ENCODE data around the gene KRT86.

KRT86 gene

DNA sequence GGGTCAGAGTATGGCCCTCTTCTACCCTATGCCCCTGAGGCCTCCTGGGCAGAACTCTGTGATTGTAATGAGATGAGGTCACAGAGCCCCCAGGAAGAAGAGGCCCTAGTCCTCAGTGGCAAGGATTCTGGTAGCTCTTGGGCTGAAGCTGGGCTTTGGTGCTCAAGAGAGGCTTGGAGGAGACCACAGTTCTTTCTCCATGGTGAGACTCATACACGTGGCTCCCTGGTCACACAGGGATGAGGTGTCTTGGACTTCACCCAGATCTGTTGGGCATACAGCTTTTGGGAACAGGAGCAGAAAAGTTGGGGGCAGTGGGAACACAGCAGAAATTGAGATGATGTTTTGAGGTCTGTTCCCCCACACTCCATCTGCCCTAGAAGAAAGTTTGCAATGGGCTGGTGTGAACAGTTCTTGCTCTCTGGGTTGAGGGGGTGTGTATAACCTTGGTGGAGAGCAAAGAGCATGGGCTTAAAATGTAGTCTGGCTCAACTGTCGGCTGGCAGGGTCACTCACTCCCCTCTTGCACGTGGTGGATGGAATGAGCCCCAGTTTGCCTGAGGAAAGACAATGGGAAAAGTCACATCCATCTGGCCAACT lies at the start of gene KRT86:
Gene KRT86, plus strand, starts transcription at position 125 of the 600 bp plus-strand sequence. CDS start 27,272 bp downstream, outside the sequence.
- DNase-seq (ENCODE audit: low spot score): no peak

DNA sequence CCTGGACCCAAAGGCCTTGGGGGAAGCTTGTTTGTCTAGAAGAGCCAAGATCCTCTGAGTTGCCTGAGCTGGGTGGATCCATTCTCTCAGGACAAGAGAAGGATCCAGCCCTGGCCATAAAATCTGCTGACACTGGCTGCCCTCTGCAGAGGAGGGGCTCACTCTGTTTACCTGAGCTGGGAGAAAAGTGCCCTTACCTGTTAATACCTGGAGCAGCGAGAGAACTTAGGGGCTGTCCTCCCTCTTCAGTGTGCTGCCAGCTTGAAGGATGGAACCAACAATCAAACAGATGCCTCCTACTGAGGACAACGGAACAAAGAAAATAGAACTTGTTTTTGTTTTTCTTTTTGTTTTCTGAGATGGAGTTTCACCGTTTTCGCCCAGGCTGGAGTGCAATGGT lies 48.7 kb upstream of the KRT86 start:
- DNase-seq (ENCODE audit: low spot score): no peak

DNA sequence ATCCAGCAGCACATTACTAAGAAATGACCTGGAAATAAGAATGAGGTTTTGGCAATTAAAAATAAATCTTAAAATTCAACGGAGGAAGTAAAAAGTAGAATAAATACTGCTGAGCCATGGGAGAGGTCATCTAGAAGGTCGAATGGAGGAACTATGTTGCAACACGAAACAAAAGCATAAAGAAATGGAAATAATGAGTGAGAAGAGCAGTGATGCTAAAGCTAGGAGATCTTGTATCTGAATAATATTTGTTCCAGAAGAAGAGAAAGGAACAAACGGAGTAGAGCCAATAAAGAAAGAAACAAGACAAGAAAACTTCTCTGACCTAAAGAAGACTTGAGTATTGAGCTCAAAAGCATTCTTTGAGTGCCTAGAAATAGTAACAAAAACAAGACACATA lies 48.0 kb upstream of the KRT86 start:
- DNase-seq (ENCODE audit: low spot score): no peak

DNA sequence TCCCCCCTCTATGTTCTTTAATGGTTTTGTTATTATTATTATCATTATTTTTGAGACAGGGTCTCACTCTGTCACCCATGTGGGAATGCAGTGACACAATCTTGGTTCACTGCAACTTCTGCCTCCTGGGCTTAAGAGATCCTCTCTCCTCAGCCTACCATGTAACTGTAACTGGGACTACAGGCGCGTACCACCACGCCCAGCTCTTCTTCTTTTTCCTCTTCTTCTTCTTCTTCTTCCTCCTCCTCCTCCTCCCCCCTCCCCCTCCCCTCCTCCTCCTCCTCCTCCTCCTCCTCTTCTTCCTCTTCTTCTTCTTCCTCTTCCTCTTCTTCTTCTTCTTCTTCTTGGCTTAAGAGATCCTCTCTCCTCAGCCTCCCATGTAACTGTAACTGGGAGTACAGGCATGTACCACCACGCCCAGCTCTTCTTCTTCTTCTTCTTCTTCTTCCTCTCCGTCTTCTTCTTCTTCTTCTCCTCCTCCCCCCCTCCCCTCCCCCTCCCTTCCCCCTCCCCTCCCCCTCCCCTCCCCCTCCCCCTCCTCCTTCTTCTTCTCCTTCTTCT lies 46.8 kb upstream of the KRT86 start:
- DNase-seq (ENCODE audit: low spot score): no peak

DNA sequence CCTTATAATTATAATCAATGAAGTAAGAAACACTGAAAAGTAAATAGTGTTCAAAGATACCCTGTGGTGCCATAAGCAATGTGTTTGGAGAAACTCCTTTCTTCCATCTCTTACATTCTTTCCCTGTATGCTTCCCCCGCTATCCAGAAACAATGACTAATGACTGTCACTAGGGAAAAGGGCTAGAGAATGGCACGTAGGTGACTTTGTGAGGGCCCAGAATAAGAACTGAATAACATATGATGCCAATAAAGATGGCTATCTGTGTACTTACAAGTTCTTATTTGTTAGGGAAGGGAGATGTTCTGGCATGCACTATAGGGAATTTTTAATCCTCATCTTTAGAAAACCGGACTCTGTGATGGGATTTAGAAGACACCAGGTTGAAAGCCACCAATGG lies 46.1 kb upstream of the KRT86 start:
- DNase-seq (ENCODE audit: low spot score): no peak

DNA sequence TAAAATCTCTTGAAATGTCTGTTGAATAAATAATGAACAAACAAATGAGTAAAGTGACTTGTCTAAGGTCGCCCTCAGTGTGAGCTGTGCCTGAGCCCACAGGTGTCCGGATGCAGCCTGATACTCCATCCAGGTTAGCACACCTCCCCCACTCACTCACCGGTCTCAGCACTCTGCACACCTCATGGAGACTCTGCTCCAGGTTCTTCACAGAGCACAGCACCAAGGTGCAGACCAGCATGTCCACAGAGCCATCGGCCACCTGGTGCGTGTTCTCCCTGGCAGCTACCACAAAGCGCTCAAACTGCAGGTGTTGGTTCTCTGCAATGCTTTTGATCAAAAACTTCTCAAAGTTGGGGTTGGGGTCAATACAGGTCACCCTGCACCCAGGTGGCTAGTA lies 45.5 kb upstream of the KRT86 start:
- no peak for DNase-seq (ENCODE audit: low spot score)

DNA sequence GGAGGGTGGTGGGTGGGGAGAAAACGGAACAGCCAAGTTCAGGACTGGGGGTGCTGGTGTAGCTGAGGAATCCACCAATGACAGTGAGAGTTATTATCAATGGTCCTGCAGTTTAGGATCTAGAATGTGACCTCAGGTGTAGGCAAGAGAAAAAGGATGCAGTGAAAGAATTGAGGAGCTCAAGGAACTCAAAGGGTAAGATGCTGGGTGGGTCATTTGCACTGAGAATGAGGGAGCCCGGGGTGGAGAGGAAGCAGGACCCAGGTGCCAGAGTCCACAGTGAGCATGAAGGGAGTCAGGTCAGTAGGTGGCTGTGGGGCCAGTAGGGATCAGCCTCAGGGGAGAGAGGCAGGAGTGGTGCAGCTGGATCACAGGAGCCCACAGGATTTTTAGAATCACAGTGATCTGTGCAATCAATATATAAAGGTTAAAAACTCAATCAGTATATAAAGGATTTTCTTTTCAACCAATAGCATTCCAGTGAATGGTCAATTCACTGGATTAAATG lies 44.6 kb upstream of the KRT86 start:
- no peak for DNase-seq (ENCODE audit: low spot score)

DNA sequence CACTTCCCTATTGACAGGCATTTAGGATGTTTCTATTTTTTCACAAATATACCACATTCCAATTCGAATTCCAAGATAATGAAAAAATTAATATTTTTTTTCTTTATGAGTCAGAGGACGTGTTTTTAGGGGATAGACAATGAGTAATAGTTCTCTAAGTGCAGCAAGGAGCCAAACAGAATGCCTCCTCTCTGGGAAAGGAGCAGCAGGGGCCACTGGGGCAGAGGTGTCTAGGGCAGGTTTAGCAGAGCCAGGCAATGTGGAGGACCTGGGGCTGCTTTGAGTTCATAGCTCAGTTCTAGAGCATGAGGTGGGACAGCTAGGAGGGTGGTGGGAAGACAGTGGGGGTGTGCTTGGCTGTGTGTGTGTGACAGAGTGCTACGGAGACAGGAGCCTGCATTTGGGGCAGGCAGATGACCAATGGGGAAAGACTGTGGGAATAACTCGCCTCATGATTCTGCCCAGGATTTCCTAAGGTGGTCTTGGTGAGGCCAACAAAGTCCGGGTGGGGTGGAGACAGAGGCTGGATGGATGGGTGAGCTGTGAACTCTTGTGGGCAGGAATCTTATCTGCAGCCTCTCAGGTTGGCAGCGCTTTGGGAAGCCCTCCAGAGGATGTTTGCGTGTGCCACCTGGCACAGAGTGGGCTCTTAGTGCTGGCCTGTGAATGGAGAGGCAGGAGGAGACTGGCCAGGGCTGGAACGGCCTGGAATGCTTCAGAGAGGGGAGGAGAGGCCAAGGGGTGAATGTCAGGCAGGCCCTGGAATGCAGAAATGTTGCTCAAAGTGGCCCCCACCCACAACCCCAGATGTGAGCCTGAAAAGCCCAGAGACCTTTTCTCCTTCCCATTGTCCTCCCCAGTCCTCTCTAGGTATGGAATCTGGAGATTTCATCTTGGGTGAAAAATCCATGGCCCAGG lies 43.8 kb upstream of the KRT86 start:
- DNase-seq (ENCODE audit: low spot score): peak; percentile 36

DNA sequence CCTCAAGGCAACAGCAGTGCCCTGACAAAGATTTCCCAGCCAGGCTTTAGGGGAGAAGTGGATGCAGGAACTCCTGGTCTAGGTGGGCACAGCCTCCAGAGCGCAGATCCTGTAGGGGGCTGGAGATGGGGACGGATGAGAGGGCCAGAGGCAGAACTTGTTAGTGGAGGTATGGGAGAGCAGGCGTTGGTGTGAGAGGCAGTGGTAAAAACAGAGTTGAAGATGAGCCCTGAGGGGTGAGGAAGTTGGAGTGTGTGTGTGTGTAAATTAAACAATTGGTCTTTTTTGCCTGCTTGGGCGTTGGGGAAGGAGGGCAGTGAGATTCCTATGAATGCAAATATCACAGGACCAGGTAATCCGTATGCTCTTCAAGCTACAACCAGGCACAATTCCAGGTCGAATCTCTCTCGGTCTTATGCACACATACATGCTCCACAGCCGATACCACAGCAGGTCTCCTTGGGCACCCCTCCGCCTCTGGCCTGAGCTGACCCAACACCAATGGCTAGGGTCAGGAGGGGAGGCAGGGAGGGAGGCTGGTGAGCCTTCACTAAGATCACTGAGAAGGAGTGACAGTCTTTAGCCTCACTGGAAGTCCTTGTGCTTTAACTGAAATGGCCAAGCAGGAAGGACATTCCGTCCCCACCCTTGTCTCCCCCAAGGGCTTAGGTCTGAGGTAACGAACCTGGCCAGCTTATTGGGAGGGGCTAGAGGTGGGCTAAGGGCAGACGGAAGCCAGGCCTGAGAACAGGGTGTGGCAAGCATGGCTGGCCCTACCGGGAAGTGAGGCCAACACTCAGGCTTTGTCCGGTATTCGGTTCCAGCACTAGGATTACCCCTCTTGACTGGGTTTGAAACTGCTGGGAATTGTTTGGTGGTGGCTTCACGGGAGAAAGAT lies 42.9 kb upstream of the KRT86 start:
- no peak for DNase-seq (ENCODE audit: low spot score)

DNA sequence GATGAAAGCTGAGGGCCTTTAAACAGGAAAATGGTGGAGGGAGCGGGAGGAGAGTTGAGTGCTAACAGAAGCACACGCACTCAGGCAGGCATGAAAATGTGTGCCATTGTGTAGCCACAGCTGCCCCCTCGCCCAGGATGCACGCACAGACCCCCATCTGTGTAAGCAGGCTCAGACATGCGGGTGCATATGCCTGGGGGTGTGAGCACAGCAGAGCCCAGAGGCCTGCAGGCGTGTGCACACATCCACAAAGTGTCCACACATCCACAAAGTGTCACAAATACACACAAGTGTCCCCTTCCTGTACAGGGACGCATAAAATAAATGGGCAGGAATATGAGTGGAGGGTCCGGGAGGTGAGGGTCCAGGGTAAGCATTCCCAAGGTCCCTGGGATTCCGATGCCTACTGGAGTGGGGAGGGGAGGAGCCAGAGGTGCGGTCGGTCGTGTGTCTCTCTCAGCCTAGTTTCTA lies 42.2 kb upstream of the KRT86 start:
- no peak for DNase-seq (ENCODE audit: low spot score)

DNA sequence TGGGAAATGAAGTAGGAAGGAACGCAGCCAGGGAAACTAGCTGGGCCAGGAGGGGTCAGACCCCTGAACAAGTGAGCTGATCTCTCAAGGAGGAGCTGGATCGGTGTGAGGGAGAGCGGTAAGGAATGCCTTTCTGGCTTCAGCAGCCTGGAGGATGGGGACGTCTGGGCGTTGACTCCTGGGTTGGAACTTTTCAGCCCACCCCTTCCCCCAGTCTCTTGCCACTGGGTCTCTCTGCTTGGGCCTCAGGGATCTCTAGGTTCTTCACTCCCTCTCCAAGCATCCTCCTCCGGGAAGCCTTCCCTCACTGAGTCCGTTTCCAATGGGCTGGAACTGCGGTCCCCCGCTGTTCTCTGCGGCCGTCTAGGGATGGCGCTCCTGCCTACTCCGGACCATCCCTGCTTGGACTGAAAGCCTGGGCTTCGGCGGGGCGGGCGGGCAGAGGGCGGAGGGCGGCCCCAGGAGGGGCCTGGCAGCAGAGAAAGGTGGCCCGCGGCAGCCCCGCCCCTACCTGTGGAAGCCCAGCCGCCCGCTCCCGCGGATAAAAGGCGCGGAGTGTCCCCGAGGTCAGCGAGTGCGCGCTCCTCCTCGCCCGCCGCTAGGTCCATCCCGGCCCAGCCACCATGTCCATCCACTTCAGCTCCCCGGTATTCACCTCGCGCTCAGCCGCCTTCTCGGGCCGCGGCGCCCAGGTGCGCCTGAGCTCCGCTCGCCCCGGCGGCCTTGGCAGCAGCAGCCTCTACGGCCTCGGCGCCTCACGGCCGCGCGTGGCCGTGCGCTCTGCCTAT lies 41.6 kb upstream of the KRT86 start, which contains the start of gene KRT7:
Gene KRT7, plus strand, starts transcription at position 570 of the 788 bp plus-strand sequence. Its CDS starts 54 bp downstream, at position 624.
- DNase-seq (ENCODE audit: low spot score): no peak

DNA sequence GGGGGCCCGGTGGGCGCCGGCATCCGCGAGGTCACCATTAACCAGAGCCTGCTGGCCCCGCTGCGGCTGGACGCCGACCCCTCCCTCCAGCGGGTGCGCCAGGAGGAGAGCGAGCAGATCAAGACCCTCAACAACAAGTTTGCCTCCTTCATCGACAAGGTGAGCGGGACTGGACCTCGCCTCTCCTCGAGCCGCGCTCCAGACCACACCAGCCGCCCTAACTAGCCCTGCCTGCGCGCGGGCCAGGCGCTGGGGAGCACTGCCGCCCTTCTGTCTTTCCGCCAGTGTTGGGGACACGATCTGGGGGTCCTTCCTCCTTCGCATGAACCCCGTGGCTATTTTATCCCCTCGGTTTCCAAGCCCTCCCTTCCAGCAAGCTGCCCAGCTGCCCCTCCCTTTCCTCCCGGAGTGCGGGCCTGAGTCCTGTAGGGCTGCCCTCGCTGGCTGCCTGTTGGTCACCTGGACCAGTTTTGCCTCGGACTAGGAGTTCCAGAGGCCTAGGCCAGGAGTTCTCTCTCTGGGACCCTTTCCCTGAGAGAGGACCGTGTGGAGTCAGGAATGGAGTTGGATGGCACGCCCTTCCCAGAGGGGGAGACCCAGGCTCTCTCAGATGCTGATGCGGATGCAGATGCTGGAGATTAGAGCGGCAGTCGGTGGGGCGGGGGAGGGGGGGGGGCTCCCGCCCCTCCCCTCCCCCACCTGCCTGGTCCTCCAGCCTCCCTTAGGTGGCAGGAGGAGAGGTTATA lies 40.8 kb upstream of the KRT86 start:
- no peak for DNase-seq (ENCODE audit: low spot score)

DNA sequence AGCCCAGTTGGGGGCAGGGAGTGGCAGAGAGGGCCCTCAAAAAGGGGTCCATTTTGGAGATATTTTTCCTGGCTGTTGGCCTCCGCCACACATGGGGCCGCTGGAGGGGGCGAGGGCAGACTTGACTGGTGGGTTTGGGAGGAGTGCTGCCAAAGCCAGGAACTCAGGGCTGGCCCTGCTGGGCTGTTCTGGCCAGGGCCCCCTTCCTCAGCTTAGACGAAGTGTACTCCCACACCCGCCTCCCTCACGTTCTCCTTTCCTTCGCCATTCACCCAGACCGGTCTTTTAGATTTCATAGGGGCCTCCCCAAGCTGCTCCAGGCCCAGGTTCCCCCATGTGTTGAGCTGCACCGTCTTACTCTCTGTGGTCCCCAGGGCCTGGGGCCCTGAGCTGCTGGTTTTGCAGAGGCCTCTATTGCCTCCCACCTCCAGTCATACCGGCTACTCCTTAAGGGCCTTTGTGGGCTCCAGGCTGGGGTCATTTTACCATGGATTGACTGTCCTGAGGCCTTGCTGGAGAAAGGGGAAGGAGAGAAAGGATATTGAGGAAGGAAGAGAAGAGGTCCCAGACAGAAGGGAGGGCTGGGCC lies 40.1 kb upstream of the KRT86 start:
- no peak for DNase-seq (ENCODE audit: low spot score)

DNA sequence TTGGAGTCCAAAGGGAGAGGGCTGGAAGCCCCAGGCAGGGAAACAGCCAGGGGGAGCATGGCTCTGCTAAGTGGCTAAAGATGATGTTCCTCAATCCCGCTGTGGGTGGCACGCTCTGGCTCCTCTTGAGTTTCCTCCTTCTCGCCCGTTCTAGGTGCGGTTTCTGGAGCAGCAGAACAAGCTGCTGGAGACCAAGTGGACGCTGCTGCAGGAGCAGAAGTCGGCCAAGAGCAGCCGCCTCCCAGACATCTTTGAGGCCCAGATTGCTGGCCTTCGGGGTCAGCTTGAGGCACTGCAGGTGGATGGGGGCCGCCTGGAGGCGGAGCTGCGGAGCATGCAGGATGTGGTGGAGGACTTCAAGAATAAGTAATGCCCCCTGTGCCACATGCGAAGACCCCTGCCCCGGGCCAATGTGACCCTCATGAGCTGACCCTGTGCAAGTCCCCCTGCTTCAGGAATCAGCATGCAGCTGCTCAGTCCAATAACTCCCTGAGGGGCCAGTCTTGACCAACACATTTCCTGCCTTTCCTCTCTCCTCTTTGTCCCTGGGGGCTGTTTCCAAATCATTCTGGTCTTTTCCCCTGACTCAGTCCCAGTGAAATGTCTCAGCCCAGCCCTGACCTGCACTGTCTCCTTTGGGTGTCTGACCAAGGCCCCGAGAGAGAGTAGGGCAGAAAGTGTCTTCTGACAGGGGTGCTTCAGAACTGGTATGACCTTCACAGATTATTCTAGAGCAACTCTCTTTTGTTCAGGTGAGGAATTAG lies 39.3 kb upstream of the KRT86 start:
- no peak for DNase-seq (ENCODE audit: low spot score)

DNA sequence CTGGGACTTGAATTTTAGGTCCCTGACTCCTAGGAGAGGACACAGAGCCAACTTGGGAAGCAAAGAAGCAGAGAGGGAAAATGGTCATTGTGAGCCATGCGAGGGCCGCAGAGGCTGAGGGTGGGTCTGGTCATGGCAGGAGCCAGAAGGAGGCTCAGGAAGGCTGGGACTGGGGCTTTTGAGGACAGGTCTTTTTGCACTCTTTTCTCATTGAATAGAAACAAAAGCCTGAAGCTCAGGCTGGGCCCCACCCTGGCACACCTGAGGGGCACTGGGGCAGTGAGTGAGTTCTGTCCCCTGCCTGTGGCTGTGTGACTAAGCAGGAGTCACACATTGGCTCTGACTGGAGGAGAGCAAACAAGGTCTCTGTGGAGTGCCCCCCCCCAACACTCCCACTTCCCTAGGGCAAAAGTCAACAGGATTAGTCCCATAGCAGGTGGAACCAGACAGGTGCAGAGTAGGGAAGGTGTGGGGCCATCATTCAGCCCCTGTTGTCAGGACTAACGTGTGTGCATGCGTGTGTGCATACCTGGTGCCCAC lies 38.6 kb upstream of the KRT86 start:
- DNase-seq (ENCODE audit: low spot score): no peak

DNA sequence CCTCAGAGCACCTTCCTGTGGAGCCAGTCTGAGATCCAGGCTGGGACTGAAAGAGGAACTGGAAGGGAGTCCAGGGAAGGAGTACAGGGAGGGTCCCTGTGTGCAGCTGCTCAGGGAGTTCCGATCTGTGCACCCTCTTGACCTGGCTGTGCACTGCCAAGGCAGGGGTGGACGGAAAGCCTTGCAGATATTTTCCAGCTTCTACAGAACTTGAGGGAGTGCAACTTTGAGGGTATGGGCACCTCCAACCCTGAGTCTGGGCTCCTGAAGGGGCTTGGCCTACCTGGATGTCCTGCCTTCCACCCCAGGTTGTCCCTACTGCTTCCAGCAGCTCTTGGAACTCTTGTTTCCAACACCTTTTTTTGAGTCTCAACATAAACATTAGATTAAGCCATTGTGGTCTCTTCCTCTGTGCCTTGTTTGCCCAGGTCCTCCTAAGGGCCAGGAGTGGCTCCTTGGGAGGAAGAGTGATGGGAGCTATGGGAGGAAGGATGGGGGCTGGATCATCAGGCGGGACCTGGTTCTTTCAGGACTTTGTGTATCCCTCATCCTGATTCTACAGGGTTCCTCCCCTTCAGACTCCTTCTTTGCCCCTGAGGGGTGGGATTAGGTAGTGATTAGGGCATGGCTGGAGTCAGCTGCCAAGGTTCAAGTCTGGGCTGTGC lies 37.9 kb upstream of the KRT86 start:
- no peak for DNase-seq (ENCODE audit: low spot score)

DNA sequence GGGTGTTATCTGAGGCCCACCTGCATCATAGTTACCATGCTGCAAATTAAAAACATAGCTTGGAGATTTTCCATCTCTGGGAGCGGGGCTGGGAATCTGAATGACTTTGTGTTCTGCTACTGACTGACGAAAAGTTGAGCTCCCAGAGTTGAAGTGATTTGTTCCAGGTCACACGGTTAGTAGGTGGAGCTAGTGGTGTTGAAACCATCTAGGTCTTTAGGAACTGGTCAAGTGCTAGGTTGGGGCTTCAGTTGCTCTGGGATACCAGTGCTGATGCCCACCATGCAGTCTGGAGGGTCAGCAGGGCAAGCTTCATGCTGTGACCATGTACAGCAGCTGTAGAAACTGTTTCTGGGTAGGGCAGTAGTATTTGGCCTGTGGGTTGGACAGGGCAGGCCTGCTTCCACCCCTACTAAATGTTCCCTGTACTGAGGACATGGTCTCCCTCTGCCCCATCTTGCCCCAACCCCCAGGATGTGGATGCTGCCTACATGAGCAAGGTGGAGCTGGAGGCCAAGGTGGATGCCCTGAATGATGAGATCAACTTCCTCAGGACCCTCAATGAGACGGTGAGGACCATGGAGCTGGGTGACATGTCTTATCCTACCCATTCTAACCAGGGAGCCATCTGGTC lies 36.1 kb upstream of the KRT86 start:
- no peak for DNase-seq (ENCODE audit: low spot score)

Measured in RKO (cell line).